Astrocyte (in vitro differentiated cells and primary cell): Measurements from ENCODE around the gene TAP1. TPM values are rescaled to one million over a fixed set of nuclear protein-coding genes. Genes with fewer than 3 reads are reported as not detected.
A peak's percentile ranks its signal among the peaks of the same experiment; 100 is the strongest.

Experiments used
- DNase-seq: peaks from one replicate; pipeline ENCODE4 v3.0.0-alpha.2; 2010; ENCODE audit warnings: low read depth
- FAIRE-seq: peaks from 2 replicates; lab custom pipeline; 2011; peaks lifted over from hg19 to GRCh38; lab: Jason Lieb, UNC
- H2AFZ ChIP-seq: 2 replicates; pipeline ENCODE4 v1.6.0; 2012; ENCODE audit warnings: low read depth, low read length, inconsistent platforms
- H3K27ac ChIP-seq: 2 replicates; pipeline ENCODE4 v1.5.1; 2011; ENCODE audit warnings: low read depth, low read length, inconsistent platforms
- H3K27me3 ChIP-seq: 2 replicates; pipeline ENCODE4 v1.6.0; 2011; ENCODE audit warnings: low read length, inconsistent platforms; ENCODE audit not compliant: insufficient read depth
- H3K36me3 ChIP-seq: 2 replicates; pipeline ENCODE4 v1.5.1; 2011; ENCODE audit warnings: low read length, inconsistent platforms; ENCODE audit not compliant: insufficient read depth
- H3K4me1 ChIP-seq: 2 replicates; pipeline ENCODE4 v1.5.1; 2011; ENCODE audit warnings: low read length, inconsistent platforms; ENCODE audit not compliant: insufficient read depth
- H3K4me2 ChIP-seq: 2 replicates; pipeline ENCODE4 v1.6.0; 2012; ENCODE audit warnings: low read length, inconsistent platforms
- H3K4me3 ChIP-seq: 2 replicates; pipeline ENCODE4 v1.5.1; 2011; ENCODE audit warnings: low read depth, mild to moderate bottlenecking, low read length, inconsistent platforms; ENCODE audit not compliant: insufficient read depth
- H3K79me2 ChIP-seq: 2 replicates; pipeline ENCODE4 v1.6.0; 2012; ENCODE audit warnings: mild to moderate bottlenecking, low read length, inconsistent platforms; ENCODE audit not compliant: insufficient read depth
- H3K9ac ChIP-seq: 2 replicates; pipeline ENCODE4 v1.6.0; 2012; ENCODE audit warnings: mild to moderate bottlenecking, low read length, inconsistent platforms
- H3K9me3 ChIP-seq: 2 replicates; pipeline ENCODE4 v1.5.1; 2012; ENCODE audit warnings: low read depth, mild to moderate bottlenecking, low read length, inconsistent platforms; ENCODE audit not compliant: insufficient read depth
- H4K20me1 ChIP-seq: 2 replicates; pipeline ENCODE4 v1.6.0; 2012; ENCODE audit warnings: low read length, inconsistent platforms; ENCODE audit not compliant: insufficient read depth
- H3K27ac Mint-ChIP-seq: one replicate; pipeline ENCODE4 v1.8.0; 2021; ENCODE audit warnings: mild to moderate bottlenecking, mixed read lengths; ENCODE audit not compliant: unreplicated experiment
- H3K27me3 Mint-ChIP-seq: one replicate; pipeline ENCODE4 v1.8.0; 2021; ENCODE audit warnings: low read depth, mixed read lengths; ENCODE audit not compliant: unreplicated experiment
- H3K36me3 Mint-ChIP-seq: one replicate; pipeline ENCODE4 v1.8.0; 2021; ENCODE audit warnings: low read depth, mixed read lengths; ENCODE audit not compliant: unreplicated experiment
- H3K4me1 Mint-ChIP-seq: one replicate; pipeline ENCODE4 v1.8.0; 2021; ENCODE audit warnings: low read depth, mixed read lengths; ENCODE audit not compliant: unreplicated experiment
- H3K4me3 Mint-ChIP-seq: one replicate; pipeline ENCODE4 v1.8.0; 2021; ENCODE audit warnings: mild to moderate bottlenecking, moderate library complexity, mixed read lengths; ENCODE audit not compliant: unreplicated experiment
- H3K9me3 Mint-ChIP-seq: one replicate; pipeline ENCODE4 v1.8.0; 2021; ENCODE audit warnings: mild to moderate bottlenecking, mixed read lengths; ENCODE audit not compliant: unreplicated experiment
- EZH2 ChIP-seq: IDR thresholded peaks from 2 replicates; pipeline ENCODE4 v1.6.1; 2012; ENCODE audit warnings: mild to moderate bottlenecking, low read length, inconsistent platforms; ENCODE audit not compliant: insufficient read depth
- total RNA-seq: library from RNA; stranded (reverse); gene quantifications from 2 replicates; pipeline ENCODE4 v1.2.1, GENCODE V29; 2021
- TF ChIP-seq, protein P1 (sequence below): IDR thresholded peaks from 2 replicates; pipeline ENCODE4 v1.5.1; 2011; ENCODE audit warnings: low read depth, mild to moderate bottlenecking, inconsistent platforms, low read length, moderate library complexity; ENCODE audit not compliant: insufficient read depth

Gene TAP1
- total RNA-seq, 1 donor from 2014 or later = 135 TPM

DNA sequence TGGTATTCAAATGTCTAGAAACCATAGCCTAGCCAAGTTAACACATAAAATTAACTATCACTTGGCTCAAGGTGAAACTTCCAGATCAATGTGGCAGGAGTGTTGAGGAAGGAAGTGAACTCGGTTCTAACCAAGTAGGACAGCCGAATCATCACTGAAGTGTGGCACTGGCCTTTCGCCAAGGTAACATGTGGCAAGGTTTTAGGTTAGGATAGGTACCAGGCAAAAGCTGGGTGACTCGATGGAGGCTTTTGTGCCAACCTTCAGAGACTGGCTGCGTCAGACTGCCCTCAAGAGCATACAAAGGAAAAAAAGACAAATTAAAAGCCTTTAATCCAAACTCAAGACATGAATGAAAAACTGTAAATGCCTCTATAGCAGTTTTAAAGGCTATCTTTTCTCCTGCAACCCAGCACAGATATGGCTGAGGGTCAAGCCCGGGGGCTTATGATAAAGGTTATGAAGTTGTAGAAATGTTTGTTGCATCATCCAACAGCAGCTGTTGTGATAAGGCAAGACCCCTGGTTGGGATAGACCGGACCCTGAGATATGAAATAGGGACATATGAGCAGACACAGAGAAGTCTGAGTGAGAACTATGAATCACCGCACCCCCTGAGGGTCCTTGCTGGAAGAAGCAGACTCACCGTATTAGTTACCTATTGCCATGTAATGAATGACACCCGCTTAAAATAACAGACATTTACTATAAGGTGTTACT is 12.4 kb upstream of the TAP1 start:
- H3K36me3 ChIP-seq = no peaks in the 10 kb centered on the region
- no peak overlapping the region for H3K4me3 ChIP-seq
- Mint-ChIP-seq H3K27ac (peak overlapping the region; percentile 1), H3K4me1 (peaks cover 4% of the 10 kb centered on the region), H3K9me3 (no peaks in the 10 kb centered on the region), H3K27me3 (peaks cover 7% of the 10 kb centered on the region), H3K36me3 (no peaks in the 10 kb centered on the region), H3K4me3 (no peak overlapping the region)
- H4K20me1 ChIP-seq = no peaks in the 10 kb centered on the region
- H3K27ac ChIP-seq = no peak overlapping the region
- H3K4me2 ChIP-seq = no peak overlapping the region
- H3K9me3 ChIP-seq = no peaks in the 10 kb centered on the region
- peaks cover 30% of the 10 kb centered on the region for H3K27me3 ChIP-seq
- FAIRE-seq (no peak), DNase-seq (no peak)
- no peaks in the 10 kb centered on the region for H3K4me1 ChIP-seq
- H3K9ac ChIP-seq = no peak overlapping the region
- H3K79me2 ChIP-seq = no peaks in the 10 kb centered on the region
- TF ChIP-seq, protein P1, sequence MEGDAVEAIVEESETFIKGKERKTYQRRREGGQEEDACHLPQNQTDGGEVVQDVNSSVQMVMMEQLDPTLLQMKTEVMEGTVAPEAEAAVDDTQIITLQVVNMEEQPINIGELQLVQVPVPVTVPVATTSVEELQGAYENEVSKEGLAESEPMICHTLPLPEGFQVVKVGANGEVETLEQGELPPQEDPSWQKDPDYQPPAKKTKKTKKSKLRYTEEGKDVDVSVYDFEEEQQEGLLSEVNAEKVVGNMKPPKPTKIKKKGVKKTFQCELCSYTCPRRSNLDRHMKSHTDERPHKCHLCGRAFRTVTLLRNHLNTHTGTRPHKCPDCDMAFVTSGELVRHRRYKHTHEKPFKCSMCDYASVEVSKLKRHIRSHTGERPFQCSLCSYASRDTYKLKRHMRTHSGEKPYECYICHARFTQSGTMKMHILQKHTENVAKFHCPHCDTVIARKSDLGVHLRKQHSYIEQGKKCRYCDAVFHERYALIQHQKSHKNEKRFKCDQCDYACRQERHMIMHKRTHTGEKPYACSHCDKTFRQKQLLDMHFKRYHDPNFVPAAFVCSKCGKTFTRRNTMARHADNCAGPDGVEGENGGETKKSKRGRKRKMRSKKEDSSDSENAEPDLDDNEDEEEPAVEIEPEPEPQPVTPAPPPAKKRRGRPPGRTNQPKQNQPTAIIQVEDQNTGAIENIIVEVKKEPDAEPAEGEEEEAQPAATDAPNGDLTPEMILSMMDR = no peak
- TF ChIP-seq EZH2 = no peak
- H2AFZ ChIP-seq = no peak overlapping the region

DNA sequence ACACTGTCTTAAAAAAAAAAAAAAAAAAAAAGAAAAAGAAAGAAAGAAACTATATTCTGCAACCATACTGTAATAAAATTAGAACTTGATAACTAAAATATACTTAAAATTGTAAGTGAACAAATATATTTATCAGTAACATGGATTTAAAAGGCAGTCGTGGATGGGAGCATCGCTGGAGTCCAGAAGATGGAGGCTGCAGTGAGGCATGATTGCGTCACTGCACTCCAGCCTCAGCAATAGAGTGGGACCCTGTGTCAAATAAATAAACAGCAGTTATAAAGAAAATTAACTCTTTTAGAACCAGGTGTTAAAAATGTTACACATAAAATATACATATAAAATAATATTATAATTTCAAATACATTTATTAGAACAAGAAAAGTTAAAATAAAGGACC is 9.2 kb upstream of the TAP1 start:
- TF ChIP-seq, protein P1 = no peak
- TF ChIP-seq EZH2 = no peak
- Mint-ChIP-seq H3K4me3 (no peak overlapping the region), H3K9me3 (no peaks in the 10 kb centered on the region), H3K36me3 (peaks cover 5% of the 10 kb centered on the region), H3K27ac (no peak overlapping the region), H3K27me3 (peaks cover 12% of the 10 kb centered on the region), H3K4me1 (peaks cover 2% of the 10 kb centered on the region)
- Histone ChIP-seq H4K20me1 (no peaks in the 10 kb centered on the region), H3K36me3 (no peaks in the 10 kb centered on the region), H3K4me3 (no peak overlapping the region), H3K4me2 (no peak overlapping the region), H3K27me3 (peaks cover 24% of the 10 kb centered on the region), H2AFZ (no peak overlapping the region), H3K27ac (no peak overlapping the region), H3K9me3 (no peaks in the 10 kb centered on the region), H3K79me2 (no peaks in the 10 kb centered on the region), H3K4me1 (no peaks in the 10 kb centered on the region), H3K9ac (no peak overlapping the region)
- FAIRE-seq (no peak), DNase-seq (no peak)

DNA sequence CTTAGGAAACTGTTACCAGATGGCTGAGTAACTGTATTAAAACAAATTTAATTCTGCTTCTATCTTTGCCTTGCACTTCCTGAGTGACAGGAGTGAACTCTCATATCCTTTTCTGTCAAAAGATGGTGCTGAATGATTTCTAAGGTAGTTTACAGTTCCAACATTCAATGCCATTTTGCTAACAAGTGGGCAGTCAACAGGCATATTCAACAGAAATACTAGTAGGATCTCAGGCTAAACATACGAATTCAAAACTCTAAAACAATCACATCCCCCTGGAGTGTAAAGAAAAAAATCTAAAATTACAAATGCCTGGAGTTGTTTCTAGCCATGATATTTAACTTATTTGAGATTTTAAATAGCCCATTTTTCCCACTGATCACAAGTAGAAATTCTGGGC is 7.2 kb upstream of the TAP1 start:
- Mint-ChIP-seq H3K27ac (no peak overlapping the region), H3K9me3 (no peaks in the 10 kb centered on the region), H3K4me3 (peak overlapping the region; percentile 1), H3K4me1 (peaks cover 2% of the 10 kb centered on the region), H3K36me3 (peaks cover 11% of the 10 kb centered on the region), H3K27me3 (peaks cover 26% of the 10 kb centered on the region)
- H3K36me3 ChIP-seq = no peaks in the 10 kb centered on the region
- DNase-seq = no peak
- peaks cover 12% of the 10 kb centered on the region for H3K27me3 ChIP-seq
- no peaks in the 10 kb centered on the region for H3K4me1 ChIP-seq
- no peaks in the 10 kb centered on the region for H3K9me3 ChIP-seq
- no peak overlapping the region for H3K9ac ChIP-seq
- no peak for TF ChIP-seq EZH2
- TF ChIP-seq, protein P1 = no peak
- FAIRE-seq = no peak
- no peaks in the 10 kb centered on the region for H3K79me2 ChIP-seq
- no peak overlapping the region for H3K4me2 ChIP-seq
- H4K20me1 ChIP-seq = no peaks in the 10 kb centered on the region
- H3K27ac ChIP-seq = no peak overlapping the region
- no peak overlapping the region for H2AFZ ChIP-seq
- H3K4me3 ChIP-seq = no peak overlapping the region
